Calu3 (cell line): ENCODE results near the gene SEMA3C. TPM values are rescaled to one million over a fixed set of nuclear protein-coding genes. Genes with fewer than 3 reads are reported as not detected.

Experiments
- BruUV-seq: library from RNA; stranded (reverse); fragments of 400-500 nt; replicated peaks from 2 replicates; lab custom pipeline; 2021; lab: Mats Ljungman, UMichigan
- CTCF ChIA-PET: fragments of 300-600 bp; sonication (Branson Sonifier 250); formaldehyde crosslinking; loops from one replicate; lab custom pipeline; 2022; ENCODE audit warnings: antibody characterized with exemption; lab: Charles Lee
- DNase-seq: peaks from one replicate; pipeline ENCODE4 v3.0.0; 2022
- H3K27ac Mint-ChIP-seq: one replicate; pipeline ENCODE4 v1.8.0; 2022; ENCODE audit warnings: mixed read lengths; ENCODE audit not compliant: unreplicated experiment
- H3K27me3 Mint-ChIP-seq: one replicate; pipeline ENCODE4 v1.8.0; 2022; ENCODE audit warnings: mixed read lengths; ENCODE audit not compliant: unreplicated experiment
- H3K36me3 Mint-ChIP-seq: one replicate; pipeline ENCODE4 v1.8.0; 2022; ENCODE audit warnings: mild to moderate bottlenecking, moderate library complexity, mixed read lengths; ENCODE audit not compliant: insufficient read depth, unreplicated experiment
- H3K4me1 Mint-ChIP-seq: one replicate; pipeline ENCODE4 v1.8.0; 2022; ENCODE audit warnings: mild to moderate bottlenecking, low read depth, mixed read lengths; ENCODE audit not compliant: unreplicated experiment
- H3K4me3 Mint-ChIP-seq: one replicate; pipeline ENCODE4 v1.8.0; 2022; ENCODE audit warnings: mild to moderate bottlenecking, low read depth, moderate library complexity, mixed read lengths; ENCODE audit not compliant: unreplicated experiment
- H3K9me3 Mint-ChIP-seq: one replicate; pipeline ENCODE4 v1.8.0; 2022; ENCODE audit warnings: low read depth, mixed read lengths; ENCODE audit not compliant: unreplicated experiment
- CTCF ChIP-seq: fragments of 200-600 bp; IDR thresholded peaks from one replicate; pipeline ENCODE4 v1.8.0; 2022; ENCODE audit warnings: antibody characterized with exemption; ENCODE audit not compliant: unreplicated experiment
- intact Hi-C: fragments of 100-400 bp; cut with micrococcal nuclease; formaldehyde crosslinking; loops from one replicate; pipeline ENCODE4 v1.10.0; 2022; ENCODE audit not compliant: unreplicated experiment
- total RNA-seq: library from RNA; stranded (reverse); gene quantifications from 2 replicates; pipeline ENCODE4 v1.2.3, GENCODE V29; 2022

SEMA3C gene
- total RNA-seq, 1 experiment from 2014 or later: 67.7 TPM

- TF ChIP-seq CTCF: no peak
- H3K36me3 Mint-ChIP-seq: peaks cover 11% of the 10 kb centered on the region
- CTCF ChIA-PET: interaction anchor here (0.6 kb wide), 1 partner anchor 444 kb away, joined by 5 read pairs; no protein-coding TSS in a partner anchor
- H3K4me1 Mint-ChIP-seq: no peaks in the 10 kb centered on the region
- no peaks in the 10 kb centered on the region for H3K27me3 Mint-ChIP-seq
- no peak overlapping the region for H3K27ac Mint-ChIP-seq
- H3K4me3 Mint-ChIP-seq: no peak overlapping the region
- no peak for DNase-seq
- intact Hi-C loops: no loop called here
- no peaks in the 10 kb centered on the region for H3K9me3 Mint-ChIP-seq
- no TSS peak for BruUV-seq
Measured at GRCh38 chr7:80790877-80791276, 128.0 kb downstream of the SEMA3C start.

GRCh38 chr7:80787721-80788120 is 131.1 kb downstream of the SEMA3C start:
- BruUV-seq: no TSS peak
- H3K4me3 Mint-ChIP-seq: no peak overlapping the region
- H3K4me1 Mint-ChIP-seq: no peaks in the 10 kb centered on the region
- DNase-seq: no peak
- CTCF ChIA-PET: no interaction called here
- no peaks in the 10 kb centered on the region for H3K27me3 Mint-ChIP-seq
- intact Hi-C loops: no loop called here
- H3K9me3 Mint-ChIP-seq: no peaks in the 10 kb centered on the region
- peaks cover 5% of the 10 kb centered on the region for H3K36me3 Mint-ChIP-seq
- H3K27ac Mint-ChIP-seq: no peak overlapping the region
- no peak for TF ChIP-seq CTCF

- no peaks in the 10 kb centered on the region for H3K4me1 Mint-ChIP-seq
- no peak for TF ChIP-seq CTCF
- no peaks in the 10 kb centered on the region for H3K9me3 Mint-ChIP-seq
- peaks cover 5% of the 10 kb centered on the region for H3K36me3 Mint-ChIP-seq
- intact Hi-C loops: no loop called here
- no peak overlapping the region for H3K27ac Mint-ChIP-seq
- H3K27me3 Mint-ChIP-seq: no peaks in the 10 kb centered on the region
- no peak for DNase-seq
- no TSS peak for BruUV-seq
- H3K4me3 Mint-ChIP-seq: no peak overlapping the region
- CTCF ChIA-PET: no interaction called here
Measured at GRCh38 chr7:80785961-80786536, 132.8 kb downstream of the SEMA3C start.

GRCh38 chr7:80785276-80785675 is 133.6 kb downstream of the SEMA3C start:
- DNase-seq: no peak

More at GRCh38 chr7:80785276-80785675, 133.6 kb downstream of the SEMA3C start:
- no peak overlapping the region for H3K4me3 Mint-ChIP-seq
- no peaks in the 10 kb centered on the region for H3K4me1 Mint-ChIP-seq
- no peaks in the 10 kb centered on the region for H3K27me3 Mint-ChIP-seq
- BruUV-seq: no TSS peak
- peaks cover 5% of the 10 kb centered on the region for H3K36me3 Mint-ChIP-seq
- H3K27ac Mint-ChIP-seq: no peak overlapping the region
- TF ChIP-seq CTCF: no peak
- H3K9me3 Mint-ChIP-seq: no peaks in the 10 kb centered on the region
- CTCF ChIA-PET: no interaction called here
- intact Hi-C loops: no loop called here
